ENCODE measurements around the gene GALNT3.

- no peak for TF ChIP-seq EZH2 (IDR thresholded peaks at IDR 0.05; ENCODE audit: borderline replicate concordance, low read length)
- TF ChIP-seq CTCF (IDR thresholded peaks at IDR 0.05; ENCODE audit: low read length): no peak
Observed at GRCh38 chr2:165792104-165792454, 2.0 kb downstream of the GALNT3 start.

All from OCI-LY1 (cell line).